OCI-LY3 (cell line): ENCODE data around the gene FAM135A.

Experiments used
- H2AFZ ChIP-seq: fragments of 200-600, 300-600 bp; shearing (Covaris generic); 2 replicates; pipeline ENCODE4 v1.6.0; 2014; ENCODE audit warnings: antibody characterized with exemption, low read depth, low read length
- H3K27ac ChIP-seq: fragments of 200-600, 300-600 bp; sonication (generic); 2 replicates; pipeline ENCODE4 v1.5.1; 2014; ENCODE audit warnings: mild to moderate bottlenecking, low read length, moderate library complexity, mixed read lengths
- H3K27me3 ChIP-seq: fragments of 200-600, 300-600 bp; sonication (generic); 2 replicates; pipeline ENCODE4 v1.6.1; 2014; ENCODE audit warnings: low read depth, low read length, mixed read lengths
- H3K36me3 ChIP-seq: fragments of 200-600, 300-600 bp; sonication (generic); replicated peaks from 2 replicates; pipeline ENCODE3; 2014; ENCODE audit warnings: low read depth, low read length, mixed read lengths
- H3K4me1 ChIP-seq: fragments of 300-600, 200-600 bp; sonication (generic); 2 replicates; pipeline ENCODE4 v1.6.1; 2014; ENCODE audit warnings: low read length, mixed read lengths
- H3K4me2 ChIP-seq: fragments of 200-600, 300-600 bp; sonication (generic); 2 replicates; pipeline ENCODE4 v1.6.1; 2014; ENCODE audit warnings: low read length, mixed read lengths
- H3K4me3 ChIP-seq: fragments of 300-600, 200-600 bp; sonication (generic); 2 replicates; pipeline ENCODE4 v1.5.1; 2014; ENCODE audit warnings: antibody characterized with exemption, mild to moderate bottlenecking, low read length, moderate library complexity
- H3K79me2 ChIP-seq: fragments of 300-600, 200-600 bp; shearing (Covaris generic); 2 replicates; pipeline ENCODE4 v1.6.1; 2014; ENCODE audit warnings: mild to moderate bottlenecking, low read length, mixed read lengths
- H3K9ac ChIP-seq: fragments of 300-600, 200-600 bp; shearing (Covaris generic); 2 replicates; pipeline ENCODE4 v1.6.0; 2014; ENCODE audit warnings: mild to moderate bottlenecking, low read length, moderate library complexity
- H3K9me3 ChIP-seq: fragments of 200-600, 300-600 bp; shearing (Covaris generic); 2 replicates; pipeline ENCODE4 v1.6.1; 2014; ENCODE audit warnings: low read length, mixed read lengths; ENCODE audit not compliant: insufficient read depth
- H4K20me1 ChIP-seq: fragments of 200-600, 300-600 bp; sonication (generic); 2 replicates; pipeline ENCODE4 v1.6.1; 2016; ENCODE audit warnings: low read length, mixed read lengths; ENCODE audit not compliant: insufficient read depth
- CTCF ChIP-seq: fragments of 200-600, 300-600 bp; sonication (generic); IDR thresholded peaks from 2 replicates; pipeline ENCODE4 v1.5.1; 2014; ENCODE audit warnings: antibody characterized with exemption, low read length, low read depth
- EZH2phosphoT487 ChIP-seq: fragments of 200-600 bp; shearing (Covaris generic); IDR thresholded peaks from 2 replicates; pipeline ENCODE4 v1.6.1; 2018; ENCODE audit warnings: antibody characterized with exemption, mixed run types, low read depth

Gene FAM135A

GRCh38 chr6:70413114-70413991 is at the start of gene FAM135A:
Gene FAM135A (plus strand): TSS chr6:70413508. CDS start chr6:70428343, 14,835 bp downstream.
- Histone ChIP-seq H3K27me3 (no peaks in the 10 kb centered on the region), H3K9me3 (no peaks in the 10 kb centered on the region), H3K4me2 (peak within 1 kb of the TSS; percentile 70), H3K9ac (peak within 1 kb of the TSS; percentile 80), H3K4me3 (peak within 1 kb of the TSS; percentile 82), H3K79me2 (peaks cover 51% of the 10 kb centered on the region), H4K20me1 (0 out of 2 replicates have a peak, but pooled peaks cover 10% of the 10 kb centered on the region), H3K36me3 (peaks cover 8% of the 10 kb centered on the region), H3K4me1 (peaks cover 12% of the 10 kb centered on the region), H3K27ac (peak within 1 kb of the TSS; percentile 48), H2AFZ (peak within 1 kb of the TSS; percentile 92)
- TF ChIP-seq EZH2phosphoT487 (no peak), CTCF (no peak)

GRCh38 chr6:70363741-70364493 is 49.4 kb upstream of the FAM135A start:
- Histone ChIP-seq H3K9ac (no peak overlapping the region), H2AFZ (no peak overlapping the region), H3K36me3 (no peaks in the 10 kb centered on the region), H3K79me2 (no peaks in the 10 kb centered on the region), H3K27ac (no peak overlapping the region), H3K4me2 (no peak overlapping the region), H3K27me3 (peaks cover 51% of the 10 kb centered on the region), H3K4me3 (no peak overlapping the region), H3K4me1 (peaks cover 7% of the 10 kb centered on the region), H3K9me3 (no peaks in the 10 kb centered on the region), H4K20me1 (no peaks in the 10 kb centered on the region)
- TF ChIP-seq EZH2phosphoT487, result no peak

- Histone ChIP-seq H3K9me3 (no peaks in the 10 kb centered on the region), H3K79me2 (no peaks in the 10 kb centered on the region), H3K4me1 (peaks cover 11% of the 10 kb centered on the region), H3K4me2 (no peak overlapping the region), H4K20me1 (no peaks in the 10 kb centered on the region), H3K36me3 (no peaks in the 10 kb centered on the region), H3K27ac (no peak overlapping the region), H3K9ac (no peak overlapping the region), H3K27me3 (peaks cover 58% of the 10 kb centered on the region), H2AFZ (no peak overlapping the region), H3K4me3 (no peak overlapping the region)
- TF ChIP-seq CTCF (peak; percentile 92), EZH2phosphoT487 (no peak)
Observed at GRCh38 chr6:70369332-70369950, 43.9 kb upstream of the FAM135A start.

- H3K9ac ChIP-seq, result no peak overlapping the region
- H2AFZ ChIP-seq, result no peak overlapping the region
- no peaks in the 10 kb centered on the region for H3K36me3 ChIP-seq
- no peaks in the 10 kb centered on the region for H3K9me3 ChIP-seq
- peaks cover 6% of the 10 kb centered on the region for H3K4me1 ChIP-seq
- H3K4me2 ChIP-seq, result no peak overlapping the region
- no peaks in the 10 kb centered on the region for H3K79me2 ChIP-seq
- no peak overlapping the region for H3K4me3 ChIP-seq
- H3K27me3 ChIP-seq, result peaks cover 57% of the 10 kb centered on the region
- no peak overlapping the region for H3K27ac ChIP-seq
- no peak for TF ChIP-seq EZH2phosphoT487
- TF ChIP-seq CTCF, result no peak
- H4K20me1 ChIP-seq, result no peaks in the 10 kb centered on the region
Observed at GRCh38 chr6:70370496-70370895, 42.8 kb upstream of the FAM135A start.
